AG04450 (cell line): Measurements from ENCODE around the gene CHERP. TPM values are rescaled to one million over a fixed set of nuclear protein-coding genes. Genes with fewer than 3 reads are reported as not detected.
A peak's percentile ranks its signal among the peaks of the same experiment; 100 is the strongest.

Experiments
- CTCF ChIA-PET: fragments of 300-600, 350-600 bp; formaldehyde crosslinking; extraction: SDS; loops from one replicate; lab custom pipeline; 2022; ENCODE audit warnings: antibody characterized with exemption, inconsistent platforms; lab: Charles Lee
- POLR2A ChIA-PET: fragments of 350-600 bp; formaldehyde crosslinking; extraction: SDS; loops from one replicate; lab custom pipeline; 2021; ENCODE audit warnings: antibody characterized with exemption, inconsistent platforms; lab: Yijun Ruan, JAX
- DNase-seq: peaks from one replicate; pipeline ENCODE4 v3.0.0-alpha.2; 2011; ENCODE audit warnings: low read depth, low spot score
- H3K27ac ChIP-seq: one replicate; pipeline ENCODE4 v1.5.1; 2012; ENCODE audit warnings: low read depth, low read length, control low read depth
- H3K27me3 ChIP-seq: one replicate; pipeline ENCODE4 v1.6.0; 2012; ENCODE audit warnings: low read length; ENCODE audit not compliant: control insufficient read depth, insufficient read depth
- H3K4me3 ChIP-seq: 2 replicates; pipeline ENCODE4 v1.5.1; 2011; ENCODE audit warnings: mild to moderate bottlenecking, low read depth, low read length, control low read depth
- H3K9me3 ChIP-seq: 2 replicates; pipeline ENCODE4 v1.5.1; 2012; ENCODE audit warnings: low read length; ENCODE audit not compliant: control insufficient read depth, insufficient read depth
- polyA plus RNA-seq: library from polyadenylated mRNA; depleted of rRNA; stranded (reverse); fragments of >200 nt; gene quantifications from 2 replicates; pipeline ENCODE4 v1.2.3, GENCODE V29; 2011
- TF ChIP-seq, protein P1 (sequence below): IDR thresholded peaks from 2 replicates; pipeline ENCODE4 v1.5.1; 2011; ENCODE audit warnings: low read depth, low read length, control low read depth, inconsistent platforms

The CHERP gene
- polyA plus RNA-seq, 1 experiment = 3.4 TPM

DNA sequence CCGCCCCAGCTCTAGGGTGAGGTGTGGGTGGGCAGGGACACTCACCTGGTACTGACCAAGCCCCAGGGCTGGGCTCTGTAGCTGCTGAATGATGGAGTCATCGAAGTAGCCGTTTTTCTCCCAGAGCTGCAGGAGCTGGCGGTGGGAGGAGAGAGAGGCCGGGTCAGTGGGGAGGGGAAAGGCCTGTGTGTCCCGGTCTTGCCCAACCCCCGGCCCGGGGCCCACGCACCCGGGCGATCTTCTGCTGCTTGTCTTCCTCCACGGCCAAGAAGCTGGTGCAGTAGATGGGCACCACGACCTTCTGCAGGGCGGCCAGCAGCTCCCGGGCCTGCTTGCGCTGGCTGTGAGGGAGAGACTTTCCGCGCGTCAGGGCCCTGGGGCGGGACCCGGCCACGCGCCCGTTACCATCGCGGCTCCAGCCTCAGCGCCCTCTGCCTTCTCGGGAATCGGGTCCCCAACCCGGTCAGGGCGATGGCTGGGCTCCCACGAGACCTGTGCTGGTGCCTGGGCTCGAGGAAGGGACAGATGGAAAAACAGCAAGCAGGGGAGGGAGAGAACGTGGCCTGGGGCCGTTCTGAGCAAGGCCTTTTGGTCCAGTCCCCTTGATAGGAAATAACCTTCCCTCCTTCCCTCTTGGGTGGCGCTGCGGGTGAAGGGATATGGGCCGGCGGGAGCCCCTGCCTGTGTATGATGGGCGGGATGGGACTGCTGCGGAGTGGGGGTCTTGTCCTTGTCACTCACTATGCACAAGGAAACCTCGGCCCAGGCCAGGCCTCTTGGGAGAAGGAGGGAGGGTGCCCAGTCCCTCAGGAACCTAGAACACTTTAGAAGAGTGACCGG lies 11.5 kb downstream of the CHERP start:
- ChIA-PET POLR2A (no interaction called here), CTCF (no interaction called here)
- H3K9me3 ChIP-seq = no peaks in the 10 kb centered on the region; the same call in 1 of the 2 replicates
- no peak overlapping the region for H3K4me3 ChIP-seq
- no peak overlapping the region for H3K27ac ChIP-seq
- no peak for DNase-seq
- no peaks in the 10 kb centered on the region for H3K27me3 ChIP-seq
- TF ChIP-seq, protein P1, sequence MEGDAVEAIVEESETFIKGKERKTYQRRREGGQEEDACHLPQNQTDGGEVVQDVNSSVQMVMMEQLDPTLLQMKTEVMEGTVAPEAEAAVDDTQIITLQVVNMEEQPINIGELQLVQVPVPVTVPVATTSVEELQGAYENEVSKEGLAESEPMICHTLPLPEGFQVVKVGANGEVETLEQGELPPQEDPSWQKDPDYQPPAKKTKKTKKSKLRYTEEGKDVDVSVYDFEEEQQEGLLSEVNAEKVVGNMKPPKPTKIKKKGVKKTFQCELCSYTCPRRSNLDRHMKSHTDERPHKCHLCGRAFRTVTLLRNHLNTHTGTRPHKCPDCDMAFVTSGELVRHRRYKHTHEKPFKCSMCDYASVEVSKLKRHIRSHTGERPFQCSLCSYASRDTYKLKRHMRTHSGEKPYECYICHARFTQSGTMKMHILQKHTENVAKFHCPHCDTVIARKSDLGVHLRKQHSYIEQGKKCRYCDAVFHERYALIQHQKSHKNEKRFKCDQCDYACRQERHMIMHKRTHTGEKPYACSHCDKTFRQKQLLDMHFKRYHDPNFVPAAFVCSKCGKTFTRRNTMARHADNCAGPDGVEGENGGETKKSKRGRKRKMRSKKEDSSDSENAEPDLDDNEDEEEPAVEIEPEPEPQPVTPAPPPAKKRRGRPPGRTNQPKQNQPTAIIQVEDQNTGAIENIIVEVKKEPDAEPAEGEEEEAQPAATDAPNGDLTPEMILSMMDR = no peak

DNA sequence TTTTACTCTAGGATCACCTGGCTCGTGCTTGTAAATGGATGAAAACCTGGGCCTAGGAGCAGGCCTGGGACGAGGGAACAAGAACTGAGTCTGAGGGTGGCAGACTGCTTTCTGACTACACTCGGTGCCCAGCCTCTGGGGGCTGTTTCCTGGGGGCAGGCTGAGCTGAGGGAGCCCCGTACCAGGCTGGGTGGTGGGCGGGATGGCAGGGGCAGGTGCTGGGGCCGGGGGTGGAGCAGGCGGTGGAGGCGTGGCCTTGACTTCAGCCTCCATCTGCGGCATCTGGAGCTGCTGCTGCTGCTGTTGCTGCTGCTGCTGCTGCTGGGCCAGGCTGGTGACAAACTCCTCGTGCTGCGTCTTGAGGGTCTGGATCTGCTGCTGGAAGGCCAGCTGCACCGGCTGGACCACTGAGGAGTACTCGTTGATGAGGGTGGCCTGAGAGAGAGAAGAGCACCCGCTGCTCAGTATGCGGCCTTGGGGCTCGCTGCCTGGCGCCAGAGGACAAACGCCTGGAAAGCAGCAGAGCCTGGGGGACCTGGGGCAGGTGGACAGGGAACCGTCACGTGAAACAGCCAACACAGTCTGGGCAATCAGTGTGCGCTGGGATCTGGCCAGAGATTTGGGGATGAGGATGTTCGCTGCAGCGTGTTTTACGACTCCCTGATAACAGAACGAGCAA lies 12.6 kb downstream of the CHERP start:
- ChIA-PET POLR2A (no interaction called here), CTCF (no interaction called here)
- Histone ChIP-seq H3K27ac (no peak overlapping the region), H3K27me3 (no peaks in the 10 kb centered on the region), H3K9me3 (no peaks in the 10 kb centered on the region; the same call in 1 of the 2 replicates), H3K4me3 (no peak overlapping the region)
- TF ChIP-seq, protein P1 = no peak
- DNase-seq = no peak

DNA sequence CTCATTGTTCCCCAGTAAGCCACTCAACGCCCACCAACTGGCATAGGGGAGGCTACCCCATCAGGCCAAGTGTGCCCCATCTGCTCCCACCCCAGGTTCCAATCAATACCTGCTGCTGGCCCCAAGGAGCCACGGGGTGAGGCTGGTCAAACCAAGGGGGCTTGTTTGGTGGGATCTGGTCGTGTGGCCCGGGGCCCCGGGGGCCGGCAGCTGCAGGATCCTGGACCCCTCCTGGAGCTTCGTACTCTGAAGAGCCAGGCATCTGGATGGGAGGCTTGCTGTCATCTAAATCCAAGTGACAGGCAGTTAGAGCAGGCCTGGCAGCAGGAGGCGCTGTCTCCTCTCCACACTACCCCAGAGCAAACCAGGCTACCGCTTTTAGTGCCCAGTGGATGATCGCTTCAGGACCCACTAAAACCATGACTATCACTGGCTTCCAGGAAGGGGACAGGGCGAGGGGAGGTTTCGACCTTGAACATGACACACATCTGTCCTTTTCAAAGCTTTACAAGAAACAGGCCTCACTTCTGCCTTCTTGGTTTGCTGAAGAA lies 14.2 kb downstream of the CHERP start:
- ChIA-PET CTCF (no interaction called here), POLR2A (no interaction called here)
- no peak for DNase-seq
- H3K27me3 ChIP-seq = no peaks in the 10 kb centered on the region
- TF ChIP-seq, protein P1 = peak; percentile 26; the same call in 1 of the 2 replicates
- no peak overlapping the region for H3K4me3 ChIP-seq
- H3K27ac ChIP-seq = no peak overlapping the region
- no peaks in the 10 kb centered on the region; the same call in 1 of the 2 replicates for H3K9me3 ChIP-seq

DNA sequence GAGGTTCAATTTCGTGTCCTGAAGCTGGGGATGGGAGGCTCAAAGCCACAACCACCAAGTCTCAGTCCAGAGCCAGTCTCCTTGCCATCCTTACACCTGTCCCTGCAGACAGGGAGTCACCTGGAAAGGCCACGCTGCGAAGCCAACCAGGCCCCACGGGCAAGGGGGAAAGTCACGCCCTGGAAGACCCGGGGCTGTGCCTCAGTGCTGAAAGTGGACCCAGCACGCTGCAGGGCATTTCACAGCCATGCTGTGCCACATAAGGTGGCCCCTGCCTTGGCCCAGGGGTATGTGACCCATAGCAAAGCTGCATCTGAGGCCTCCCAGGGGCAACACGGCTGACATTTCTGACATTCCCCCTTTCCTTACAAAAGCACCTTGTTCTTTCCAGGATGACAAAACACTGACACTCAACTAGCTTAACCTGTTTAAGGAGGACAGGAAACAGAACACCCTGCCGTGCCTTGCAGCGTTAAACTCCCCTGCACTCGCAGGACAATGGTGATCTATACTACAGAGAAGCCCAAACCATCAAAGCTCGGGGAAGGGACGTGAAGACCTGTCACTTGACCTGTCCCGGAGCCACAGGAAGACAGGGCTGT lies 14.8 kb downstream of the CHERP start:
- TF ChIP-seq, protein P1 = no peak
- H3K27ac ChIP-seq = no peak overlapping the region
- H3K9me3 ChIP-seq = no peaks in the 10 kb centered on the region; the same call in 1 of the 2 replicates
- no peak overlapping the region for H3K4me3 ChIP-seq
- CTCF ChIA-PET = interaction anchor here (0.6 kb wide), 1 partner anchor 12 kb away, joined by 3 read pairs; no protein-coding TSS in a partner anchor
- POLR2A ChIA-PET = no interaction called here
- H3K27me3 ChIP-seq = no peaks in the 10 kb centered on the region
- DNase-seq = no peak
